HCT116 (cell line): ENCODE measurements around the gene POGLUT2. TPM values are rescaled to one million over a fixed set of nuclear protein-coding genes. Genes with fewer than 3 reads are reported as not detected.

Source experiments
- ATAC-seq: fragments of 200-7000 bp; cut with Tn5 transposase; 2 replicates; pipeline ENCODE4 v1.9.1; 2020; ENCODE audit warnings: mild to moderate bottlenecking, moderate library complexity
- BruUV-seq: library from RNA; stranded (reverse); fragments of 400-500 nt; replicated peaks from 2 replicates; lab custom pipeline; 2021; lab: Mats Ljungman, UMichigan
- CTCF ChIA-PET: fragments of 300-600 bp; sonication (Branson Sonifier 250); formaldehyde crosslinking; loops from one replicate; lab custom pipeline; 2021; ENCODE audit warnings: antibody characterized with exemption; lab: Charles Lee
- POLR2A ChIA-PET: fragments of 300-600, 350-600 bp; sonication (Branson Sonifier 250); formaldehyde crosslinking; loops from one replicate; lab custom pipeline; 2021; ENCODE audit warnings: antibody characterized with exemption; lab: Charles Lee
- RAD21 ChIA-PET, 2 experiments: fragments of 300-600 bp; sonication (Branson Sonifier 250); formaldehyde crosslinking; loops; one replicate each; lab custom pipeline; 2023; ENCODE audit warnings: low total read pairs in 2 of 2; ENCODE audit not compliant: uncharacterized antibody in 2 of 2, unreplicated experiment in 2 of 2, low non-redundant PET in 1 of 2; lab: Charles Lee
- DNase-seq: peaks from one replicate; pipeline ENCODE4 v3.0.0-alpha.2; 2010; ENCODE audit warnings: low read depth, low spot score
- H2AFZ ChIP-seq: fragments of 200-600 bp; shearing (Covaris generic), sonication (generic); 2 replicates; pipeline ENCODE4 v1.6.1; 2017; ENCODE audit warnings: low read depth, mixed run types, mixed read lengths, antibody characterized with exemption, low read length; ENCODE audit not compliant: poor library complexity, severe bottlenecking
- H3K27ac ChIP-seq: 2 replicates; pipeline ENCODE4 v1.5.1; 2012; ENCODE audit warnings: low read depth, low read length
- H3K27me3 ChIP-seq: fragments of 200-600 bp; sonication (generic); 2 replicates; pipeline ENCODE4 v1.6.1; 2016; ENCODE audit warnings: mixed run types, low read length, mixed read lengths; ENCODE audit not compliant: insufficient read depth
- H3K36me3 ChIP-seq, 2 experiments: fragments of 200-500 bp in 1 of 2; fragments of 200-600 bp in 1 of 2; sonication (Bioruptor generic) in 1 of 2; sonication (generic) in 1 of 2; 2 replicates each; pipeline versions ENCODE4 v1.5.1 to v1.6.1; 2014 to 2016; ENCODE audit warnings: low read length in 2 of 2, inconsistent platforms in 1 of 2, mixed read lengths in 1 of 2, mixed run types in 1 of 2; ENCODE audit not compliant: insufficient read depth in 2 of 2, control insufficient read depth in 1 of 2
- H3K4me1 ChIP-seq, 2 experiments: fragments of 200-600 bp in 1 of 2; sonication (generic) in 1 of 2; 2 replicates each; pipeline versions ENCODE4 v1.5.1 to v1.6.1; 2012 to 2017; ENCODE audit warnings: low read length in 2 of 2, inconsistent platforms in 1 of 2, mild to moderate bottlenecking in 1 of 2, mixed read lengths in 1 of 2, mixed run types in 1 of 2, moderate library complexity in 1 of 2; ENCODE audit not compliant: insufficient read depth in 2 of 2, control insufficient read depth in 1 of 2
- H3K4me2 ChIP-seq: fragments of 200-600 bp; sonication (generic); 2 replicates; pipeline ENCODE4 v1.6.1; 2017; ENCODE audit warnings: mixed run types, low read length, mixed read lengths
- H3K4me3 ChIP-seq, 2 experiments: fragments of 200-600 bp in 1 of 2; sonication (generic) in 1 of 2; replicated peaks in 1 of 2; 2 replicates each; pipeline ENCODE4 v1.5.1; 2011 to 2016; ENCODE audit warnings: low read length in 2 of 2, control low read depth in 1 of 2, low read depth in 1 of 2, mild to moderate bottlenecking in 1 of 2, mixed read lengths in 1 of 2, mixed run types in 1 of 2
- H3K79me2 ChIP-seq: fragments of 200-600 bp; sonication (generic); 2 replicates; pipeline ENCODE4 v1.6.1; 2017; ENCODE audit warnings: mild to moderate bottlenecking, mixed run types, low read length, moderate library complexity, mixed read lengths; ENCODE audit not compliant: insufficient read depth
- H3K9ac ChIP-seq: fragments of 200-600 bp; sonication (generic); 2 replicates; pipeline ENCODE4 v1.6.1; 2016; ENCODE audit warnings: low read length, mixed read lengths
- H3K9me2 ChIP-seq: fragments of 200-600 bp; sonication (generic), shearing (Covaris generic); 2 replicates; pipeline ENCODE4 v1.6.1; 2017; ENCODE audit warnings: mixed run types, mild to moderate bottlenecking, moderate library complexity; ENCODE audit not compliant: insufficient read depth
- H3K9me3 ChIP-seq, 2 experiments: fragments of 200-500 bp in 1 of 2; fragments of 200-600 bp in 1 of 2; sonication (Bioruptor generic) in 1 of 2; sonication (generic) in 1 of 2; 2 replicates each; pipeline ENCODE4 v1.6.1; 2014 to 2017; ENCODE audit warnings: low read length in 2 of 2, mixed read lengths in 2 of 2, inconsistent platforms in 1 of 2, low read depth in 1 of 2, mild to moderate bottlenecking in 1 of 2, mixed run types in 1 of 2, moderate library complexity in 1 of 2; ENCODE audit not compliant: control insufficient read depth in 1 of 2, insufficient read depth in 1 of 2
- H4K20me1 ChIP-seq: fragments of 200-600 bp; sonication (generic), shearing (Covaris generic); 2 replicates; pipeline ENCODE4 v1.6.1; 2017; ENCODE audit warnings: mixed run types, mild to moderate bottlenecking, moderate library complexity; ENCODE audit not compliant: insufficient read depth
- CBX3 ChIP-seq: IDR thresholded peaks from 2 replicates; pipeline ENCODE4 v1.6.1; 2012; ENCODE audit warnings: low read depth
- CEBPB ChIP-seq: IDR thresholded peaks from 2 replicates; pipeline ENCODE4 v1.6.1; 2012; ENCODE audit warnings: low read depth
- EZH2 ChIP-seq: fragments of 200-600 bp; sonication (generic); IDR thresholded peaks from 2 replicates; pipeline ENCODE4 v1.6.1; 2017; ENCODE audit warnings: antibody characterized with exemption, mixed run types
- EZH2phosphoT487 ChIP-seq: fragments of 200-600 bp; IDR thresholded peaks from 2 replicates; pipeline ENCODE4 v1.6.1; 2018; ENCODE audit warnings: antibody characterized with exemption, borderline replicate concordance
- FOSL1 ChIP-seq: IDR thresholded peaks from 2 replicates; pipeline ENCODE4 v1.6.1; 2012; ENCODE audit warnings: low read depth
- JUND ChIP-seq: IDR thresholded peaks from 2 replicates; pipeline ENCODE4 v1.6.1; 2012
- POLR2AphosphoS5 ChIP-seq: IDR thresholded peaks from 2 replicates; pipeline ENCODE4 v1.6.1; 2011; ENCODE audit warnings: mild to moderate bottlenecking, low read depth, low read length, moderate library complexity
- SIN3A ChIP-seq: IDR thresholded peaks from 2 replicates; pipeline ENCODE4 v1.6.1; 2012; ENCODE audit warnings: low read depth
- SP1 ChIP-seq: IDR thresholded peaks from 2 replicates; pipeline ENCODE4 v1.6.1; 2012; ENCODE audit warnings: low read depth
- SRF ChIP-seq: IDR thresholded peaks from 2 replicates; pipeline ENCODE4 v1.6.1; 2012; ENCODE audit warnings: low read depth
- TCF7L2 ChIP-seq: IDR thresholded peaks from 2 replicates; pipeline ENCODE4 v1.7.0; 2011; ENCODE audit warnings: borderline replicate concordance, inconsistent platforms; ENCODE audit not compliant: insufficient read depth, insufficient read length; ENCODE audit errors: extremely low read depth
- ZFX ChIP-seq: fragments of 450-650 bp; IDR thresholded peaks from 2 replicates; pipeline ENCODE4 v1.6.1; 2017
- ZNF274 ChIP-seq: fragments of 200-500 bp; sonication (Bioruptor generic); IDR thresholded peaks from 2 replicates; pipeline ENCODE4 v1.6.1; 2014; ENCODE audit warnings: mild to moderate bottlenecking, low read depth, low read length, inconsistent platforms
- intact Hi-C: fragments of 100-400 bp; cut with micrococcal nuclease; formaldehyde crosslinking; loops from 2 replicates; pipeline ENCODE4 v1.10.0; 2022
- total RNA-seq: library from RNA; stranded (reverse); gene quantifications from one replicate; pipeline ENCODE4 v1.2.1, GENCODE V29; 2021; ENCODE audit not compliant: unreplicated experiment
- TF ChIP-seq, protein P1 (sequence below): IDR thresholded peaks from 2 replicates; pipeline ENCODE4 v1.6.1; 2012
- TF ChIP-seq, protein P2 (sequence below), 3 experiments: fragments of 200-600 bp in 1 of 3; sonication (generic) in 1 of 3; IDR thresholded peaks in 2 of 3; conservative IDR thresholded peaks in 1 of 3; 2 replicates each; pipeline ENCODE4 v1.5.1; 2012 to 2017; ENCODE audit warnings: low read depth in 2 of 3, low read length in 2 of 3, antibody characterized with exemption in 1 of 3, borderline replicate concordance in 1 of 3, control low read depth in 1 of 3, mild to moderate bottlenecking in 1 of 3, mixed read lengths in 1 of 3, mixed run types in 1 of 3, moderate library complexity in 1 of 3; ENCODE audit not compliant: insufficient read depth in 1 of 3
- TF ChIP-seq, protein P3 (sequence below): IDR thresholded peaks from 2 replicates; pipeline ENCODE4 v1.6.1; 2012

POGLUT2 gene
- total RNA-seq, 1 experiment from 2014 or later: 4.8 TPM

DNA sequence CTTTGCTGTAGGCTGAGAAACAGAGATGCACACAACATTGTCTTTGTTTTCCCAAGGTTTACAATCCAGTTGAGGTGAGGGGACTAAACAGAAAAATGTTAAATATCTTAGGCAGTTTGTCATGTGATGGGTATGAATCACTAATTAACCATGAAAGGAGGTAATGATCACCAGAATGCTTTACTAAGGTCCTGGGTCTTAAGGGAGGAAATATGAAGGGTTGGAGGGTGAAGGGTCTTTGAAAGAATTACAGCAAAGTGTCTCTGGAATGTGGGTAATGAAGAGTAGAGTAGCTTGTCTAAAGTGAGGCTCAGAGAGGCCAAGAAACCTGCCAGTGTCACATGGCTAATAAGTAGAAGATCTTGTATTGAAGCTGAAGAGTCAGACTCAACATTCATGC is 19.1 kb upstream of the POGLUT2 start:
- peaks cover 8 to 10% of the 10 kb centered on the region in 2 experiments; a peak in 2 of 4 replicates for H3K36me3 ChIP-seq
- DNase-seq: no peak
- H3K9me2 ChIP-seq: no peaks in the 10 kb centered on the region
- ChIA-PET POLR2A (no interaction called here), RAD21 (no interaction called here), CTCF (no interaction called here)
- no peak for TF ChIP-seq EZH2
- no peak for TF ChIP-seq CBX3
- TF ChIP-seq ZFX: no peak
- TF ChIP-seq, protein P1, sequence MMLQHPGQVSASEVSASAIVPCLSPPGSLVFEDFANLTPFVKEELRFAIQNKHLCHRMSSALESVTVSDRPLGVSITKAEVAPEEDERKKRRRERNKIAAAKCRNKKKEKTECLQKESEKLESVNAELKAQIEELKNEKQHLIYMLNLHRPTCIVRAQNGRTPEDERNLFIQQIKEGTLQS: no peak
- no peak for TF ChIP-seq POLR2AphosphoS5
- TF ChIP-seq, protein P2, sequence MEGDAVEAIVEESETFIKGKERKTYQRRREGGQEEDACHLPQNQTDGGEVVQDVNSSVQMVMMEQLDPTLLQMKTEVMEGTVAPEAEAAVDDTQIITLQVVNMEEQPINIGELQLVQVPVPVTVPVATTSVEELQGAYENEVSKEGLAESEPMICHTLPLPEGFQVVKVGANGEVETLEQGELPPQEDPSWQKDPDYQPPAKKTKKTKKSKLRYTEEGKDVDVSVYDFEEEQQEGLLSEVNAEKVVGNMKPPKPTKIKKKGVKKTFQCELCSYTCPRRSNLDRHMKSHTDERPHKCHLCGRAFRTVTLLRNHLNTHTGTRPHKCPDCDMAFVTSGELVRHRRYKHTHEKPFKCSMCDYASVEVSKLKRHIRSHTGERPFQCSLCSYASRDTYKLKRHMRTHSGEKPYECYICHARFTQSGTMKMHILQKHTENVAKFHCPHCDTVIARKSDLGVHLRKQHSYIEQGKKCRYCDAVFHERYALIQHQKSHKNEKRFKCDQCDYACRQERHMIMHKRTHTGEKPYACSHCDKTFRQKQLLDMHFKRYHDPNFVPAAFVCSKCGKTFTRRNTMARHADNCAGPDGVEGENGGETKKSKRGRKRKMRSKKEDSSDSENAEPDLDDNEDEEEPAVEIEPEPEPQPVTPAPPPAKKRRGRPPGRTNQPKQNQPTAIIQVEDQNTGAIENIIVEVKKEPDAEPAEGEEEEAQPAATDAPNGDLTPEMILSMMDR (IDR thresholded peaks at IDR 0.05 in 2 of 3, conservative IDR thresholded peaks at IDR 0.05 in 1 of 3; ENCODE audit: borderline replicate concordance in 1 of 3, insufficient read depth in 1 of 3, low read depth in 2 of 3, low read length in 2 of 3): no peak
- TF ChIP-seq SRF: no peak
- TF ChIP-seq JUND: no peak
- TF ChIP-seq EZH2phosphoT487: no peak
- TF ChIP-seq SP1: no peak
- no peak for TF ChIP-seq ZNF274
- no peak for TF ChIP-seq SIN3A
- TF ChIP-seq FOSL1: no peak
- TF ChIP-seq TCF7L2: no peak
- no peak for TF ChIP-seq CEBPB
- TF ChIP-seq, protein P3, sequence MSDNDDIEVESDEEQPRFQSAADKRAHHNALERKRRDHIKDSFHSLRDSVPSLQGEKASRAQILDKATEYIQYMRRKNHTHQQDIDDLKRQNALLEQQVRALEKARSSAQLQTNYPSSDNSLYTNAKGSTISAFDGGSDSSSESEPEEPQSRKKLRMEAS: no peak
- H3K9ac ChIP-seq: no peak overlapping the region
- no peaks in the 10 kb centered on the region for H3K4me1 ChIP-seq
- no peak for ATAC-seq
- no TSS peak for BruUV-seq
- no peak overlapping the region for H3K4me2 ChIP-seq
- H3K27ac ChIP-seq: no peak overlapping the region
- intact Hi-C loops: no loop called here
- no peak overlapping the region for H3K4me3 ChIP-seq
- no peak overlapping the region for H2AFZ ChIP-seq
- peaks cover 11% of the 10 kb centered on the region for H3K79me2 ChIP-seq
- no peaks in the 10 kb centered on the region for H4K20me1 ChIP-seq
- H3K9me3 ChIP-seq: no peaks in the 10 kb centered on the region
- no peaks in the 10 kb centered on the region for H3K27me3 ChIP-seq
